Measurements from ENCODE around the gene CDC42.

DNA sequence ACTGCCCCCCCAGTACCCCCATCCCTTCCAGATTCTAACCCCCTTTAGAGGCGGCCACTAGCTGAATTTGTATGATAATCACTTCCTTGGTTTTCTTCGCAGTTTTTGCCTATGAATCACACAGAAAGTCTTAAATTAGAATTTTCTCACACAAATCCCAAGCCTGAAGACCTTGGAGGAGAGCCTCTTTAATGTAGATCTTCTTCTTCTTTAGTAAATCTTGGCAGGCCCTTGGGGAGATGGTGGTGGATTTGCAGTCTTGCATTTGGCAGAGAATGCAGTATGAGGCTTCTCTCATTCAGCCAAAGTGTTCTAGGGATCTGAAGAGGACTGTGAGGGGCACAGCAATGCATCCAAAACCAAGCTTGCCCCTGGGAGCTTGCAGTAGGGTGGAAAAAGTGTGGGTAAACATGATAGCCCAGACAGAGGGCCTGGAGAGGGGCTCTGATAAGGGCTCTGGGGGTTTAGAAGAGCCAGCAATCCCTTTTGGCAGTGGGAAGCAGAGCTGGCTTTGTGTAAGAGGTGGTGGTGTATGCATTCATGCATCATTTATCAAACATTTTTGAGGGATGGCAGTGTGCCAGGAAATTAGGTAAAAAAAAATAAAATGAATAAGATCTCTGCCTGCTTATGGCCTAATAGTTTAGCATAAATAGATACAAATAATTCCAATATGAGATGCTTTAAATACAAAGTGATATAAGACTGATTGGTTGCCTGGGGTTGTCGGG, 7.7 kb upstream of the CDC42 start:
- TF ChIP-seq POLR2A (IDR thresholded peaks at IDR 0.05; ENCODE audit: low read depth, low read length): no peak
- TF ChIP-seq, protein P1, sequence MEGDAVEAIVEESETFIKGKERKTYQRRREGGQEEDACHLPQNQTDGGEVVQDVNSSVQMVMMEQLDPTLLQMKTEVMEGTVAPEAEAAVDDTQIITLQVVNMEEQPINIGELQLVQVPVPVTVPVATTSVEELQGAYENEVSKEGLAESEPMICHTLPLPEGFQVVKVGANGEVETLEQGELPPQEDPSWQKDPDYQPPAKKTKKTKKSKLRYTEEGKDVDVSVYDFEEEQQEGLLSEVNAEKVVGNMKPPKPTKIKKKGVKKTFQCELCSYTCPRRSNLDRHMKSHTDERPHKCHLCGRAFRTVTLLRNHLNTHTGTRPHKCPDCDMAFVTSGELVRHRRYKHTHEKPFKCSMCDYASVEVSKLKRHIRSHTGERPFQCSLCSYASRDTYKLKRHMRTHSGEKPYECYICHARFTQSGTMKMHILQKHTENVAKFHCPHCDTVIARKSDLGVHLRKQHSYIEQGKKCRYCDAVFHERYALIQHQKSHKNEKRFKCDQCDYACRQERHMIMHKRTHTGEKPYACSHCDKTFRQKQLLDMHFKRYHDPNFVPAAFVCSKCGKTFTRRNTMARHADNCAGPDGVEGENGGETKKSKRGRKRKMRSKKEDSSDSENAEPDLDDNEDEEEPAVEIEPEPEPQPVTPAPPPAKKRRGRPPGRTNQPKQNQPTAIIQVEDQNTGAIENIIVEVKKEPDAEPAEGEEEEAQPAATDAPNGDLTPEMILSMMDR (conservative IDR thresholded peaks at IDR 0.05; ENCODE audit: low read depth, low read length): no peak

Measured in IMR-90 (cell line).